ENCODE data around the gene PODXL2. TPM values are rescaled to one million over a fixed set of nuclear protein-coding genes. Genes with fewer than 3 reads are reported as not detected.
A peak's percentile ranks its signal among the peaks of the same experiment; 100 is the strongest.
"Not testable (repeated sequence)": the region's sequence is repeated elsewhere in the genome, so short reads cannot be mapped to it uniquely, and the experiment has no call there.

Gene PODXL2
- total RNA-seq, 2 donors from 2014 or later, result 0.43 to 1.8 TPM

DNA sequence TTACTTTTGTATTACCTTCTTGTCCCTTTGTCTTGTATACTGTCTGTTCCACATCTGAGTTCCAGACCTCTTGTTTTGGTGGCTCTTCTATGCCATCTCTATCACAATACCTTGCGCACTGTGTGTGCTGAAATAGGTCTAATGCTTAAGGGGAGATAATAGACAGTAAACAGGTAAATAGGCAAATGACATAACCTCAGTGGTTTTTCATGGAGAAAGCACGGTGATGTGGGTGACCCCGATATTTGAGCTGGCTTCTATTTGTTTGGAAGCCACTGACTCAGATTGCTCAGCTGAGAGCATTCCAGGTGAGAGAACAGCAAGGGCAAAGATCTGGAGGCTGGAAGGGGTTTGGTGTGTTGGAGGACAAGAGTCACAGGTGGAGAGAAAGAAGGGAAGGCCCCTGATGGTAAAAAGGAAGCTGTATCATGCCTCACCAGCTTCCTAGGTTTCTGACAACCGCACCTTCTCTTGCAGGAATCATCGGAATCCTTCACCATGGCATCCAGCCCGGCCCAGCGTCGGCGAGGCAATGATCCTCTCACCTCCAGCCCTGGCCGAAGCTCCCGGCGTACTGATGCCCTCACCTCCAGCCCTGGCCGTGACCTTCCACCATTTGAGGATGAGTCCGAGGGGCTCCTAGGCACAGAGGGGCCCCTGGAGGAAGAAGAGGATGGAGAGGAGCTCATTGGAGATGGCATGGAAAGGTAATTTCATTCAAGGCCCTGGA, 30.0 kb upstream of the PODXL2 start:
- DNase-seq (ENCODE audit: low spot score in 2 of 2), result no peak
- Mint-ChIP-seq H3K9me3 (no peaks in the 10 kb centered on the region), H3K36me3 (peaks cover 30 to 44% of the 10 kb centered on the region in 2 donors), H3K27ac (peak overlapping the region; percentile 93 to 99)
- no peak for ATAC-seq

DNA sequence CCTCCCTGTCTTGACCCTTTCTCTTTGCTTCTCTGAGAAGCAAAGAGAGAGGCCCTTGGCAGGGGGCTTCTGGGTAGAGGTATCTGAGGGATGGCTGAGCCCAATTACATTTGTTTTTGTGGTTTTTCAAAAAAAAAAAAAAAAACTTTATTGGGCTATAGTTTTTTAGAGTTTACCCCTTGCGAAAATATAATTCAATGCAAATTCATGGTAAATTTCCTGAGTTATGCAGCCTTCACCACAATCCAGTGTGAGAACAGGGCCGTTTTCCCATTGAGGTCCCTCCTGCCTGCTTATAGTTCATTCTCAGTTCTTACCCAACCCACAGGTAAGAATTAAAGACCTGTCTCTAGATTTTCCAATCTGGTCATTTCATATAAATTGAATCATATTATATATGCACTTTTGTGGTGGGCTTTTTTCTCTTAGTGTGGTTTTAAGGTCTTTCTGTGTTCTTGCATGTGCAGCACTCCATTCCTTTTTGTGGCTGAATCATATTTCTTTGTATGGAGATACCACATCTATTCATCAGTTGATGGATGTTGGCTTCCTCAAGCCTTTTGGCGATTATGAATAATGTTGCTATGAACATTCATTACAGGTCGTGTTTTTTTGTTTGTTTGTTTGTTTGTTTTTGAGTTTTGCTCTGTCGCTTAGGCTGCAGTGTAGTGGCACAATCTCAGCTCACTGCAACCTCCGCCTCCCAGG, 28.1 kb upstream of the PODXL2 start:
- DNase-seq (ENCODE audit: low spot score in 2 of 2) (no peak), ATAC-seq (no peak)
- H3K36me3 Mint-ChIP-seq, result peaks cover 38 to 52% of the 10 kb centered on the region in 2 donors
- H3K9me3 Mint-ChIP-seq, result no peaks in the 10 kb centered on the region
- H3K27ac Mint-ChIP-seq, result peak overlapping the region in 1 of 2 donors; percentile 57

DNA sequence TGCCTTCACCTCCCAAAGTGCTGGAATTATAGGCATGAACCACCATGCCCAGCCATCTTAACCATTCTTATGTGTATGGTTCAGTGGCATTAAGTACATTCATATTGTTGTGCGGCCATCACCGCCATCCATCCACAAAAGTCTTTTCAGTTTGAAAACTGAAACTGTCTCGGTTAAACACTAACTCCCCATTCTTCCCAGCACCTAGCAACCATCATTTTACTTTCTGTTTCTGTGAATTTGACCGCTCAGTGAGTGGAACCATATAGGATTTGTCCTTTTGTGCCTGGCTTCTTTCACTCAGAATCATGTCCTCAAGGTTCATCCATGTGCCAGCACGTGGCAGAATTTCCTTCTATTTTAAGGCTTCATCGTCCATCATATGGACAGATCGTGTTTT, 24.9 kb upstream of the PODXL2 start:
- Mint-ChIP-seq H3K36me3 (peaks cover 63 to 66% of the 10 kb centered on the region in 2 donors), H3K27ac (no peak overlapping the region), H3K9me3 (no peaks in the 10 kb centered on the region)
- ATAC-seq, result no peak
- DNase-seq (ENCODE audit: low spot score in 2 of 2), result no peak

- ATAC-seq (no peak), DNase-seq (ENCODE audit: low spot score in 2 of 2) (no peak)
- H3K36me3 Mint-ChIP-seq, result peaks cover 61 to 64% of the 10 kb centered on the region in 2 donors
- no peaks in the 10 kb centered on the region for H3K9me3 Mint-ChIP-seq
- no peak overlapping the region for H3K27ac Mint-ChIP-seq
Measured at GRCh38 chr3:127604546-127605165, 24.3 kb upstream of the PODXL2 start.

DNA sequence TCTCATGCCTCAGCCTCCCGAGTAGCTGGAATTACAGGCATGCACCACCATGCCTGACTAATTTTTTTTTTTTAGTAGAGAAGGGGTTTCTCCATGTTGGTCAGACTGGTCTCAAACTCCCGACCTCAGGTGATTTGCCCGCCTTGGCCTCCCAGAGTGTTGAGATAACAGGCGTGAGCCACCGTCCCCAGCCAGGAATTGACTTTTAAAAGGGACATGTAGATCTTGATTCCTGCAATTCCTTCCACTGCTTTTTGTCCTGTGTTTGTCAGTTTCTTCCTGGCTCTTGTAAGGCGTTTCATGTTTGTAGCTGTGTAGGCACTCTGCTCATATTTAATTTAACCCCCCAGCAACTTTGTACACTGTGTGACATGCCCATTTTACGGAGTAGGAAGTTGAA, 23.4 kb upstream of the PODXL2 start:
- not testable (repeated sequence) for H3K27ac Mint-ChIP-seq; DNase-seq (ENCODE audit: low spot score in 2 of 2); ATAC-seq; H3K9me3 Mint-ChIP-seq
- H3K36me3 Mint-ChIP-seq, result peaks cover 66 to 70% of the 10 kb centered on the region in 2 donors

DNA sequence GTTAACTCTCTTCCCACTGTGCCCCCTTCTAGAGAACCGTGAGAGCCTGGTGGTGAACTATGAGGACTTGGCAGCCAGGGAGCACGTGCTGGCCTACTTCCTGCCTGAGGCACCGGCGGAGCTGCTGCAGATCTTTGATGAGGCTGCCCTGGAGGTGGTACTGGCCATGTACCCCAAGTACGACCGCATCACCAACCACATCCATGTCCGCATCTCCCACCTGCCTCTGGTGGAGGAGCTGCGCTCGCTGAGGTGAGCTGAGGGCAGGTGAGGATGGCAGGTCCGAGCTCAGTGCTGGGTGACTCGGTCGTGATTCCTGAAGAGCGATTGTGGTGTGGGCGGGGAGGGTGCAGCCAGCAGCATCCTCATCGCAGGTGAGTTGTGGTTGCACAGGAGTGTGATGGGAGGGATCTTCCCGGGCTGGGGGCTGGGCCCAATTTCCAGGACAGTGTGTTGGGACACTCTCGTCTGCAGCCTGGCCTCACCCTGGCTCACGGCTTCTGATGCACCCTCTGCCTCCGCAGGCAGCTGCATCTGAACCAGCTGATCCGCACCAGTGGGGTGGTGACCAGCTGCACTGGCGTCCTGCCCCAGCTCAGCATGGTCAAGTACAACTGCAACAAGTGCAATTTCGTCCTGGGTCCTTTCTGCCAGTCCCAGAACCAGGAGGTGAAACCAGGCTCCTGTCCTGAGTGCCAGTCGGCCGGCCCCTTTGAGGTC, 22.7 kb upstream of the PODXL2 start:
- H3K36me3 Mint-ChIP-seq, result peaks cover 67 to 68% of the 10 kb centered on the region in 2 donors
- H3K9me3 Mint-ChIP-seq, result no peaks in the 10 kb centered on the region
- no peak overlapping the region for H3K27ac Mint-ChIP-seq
- DNase-seq (ENCODE audit: low spot score in 2 of 2) (no peak), ATAC-seq (no peak)

DNA sequence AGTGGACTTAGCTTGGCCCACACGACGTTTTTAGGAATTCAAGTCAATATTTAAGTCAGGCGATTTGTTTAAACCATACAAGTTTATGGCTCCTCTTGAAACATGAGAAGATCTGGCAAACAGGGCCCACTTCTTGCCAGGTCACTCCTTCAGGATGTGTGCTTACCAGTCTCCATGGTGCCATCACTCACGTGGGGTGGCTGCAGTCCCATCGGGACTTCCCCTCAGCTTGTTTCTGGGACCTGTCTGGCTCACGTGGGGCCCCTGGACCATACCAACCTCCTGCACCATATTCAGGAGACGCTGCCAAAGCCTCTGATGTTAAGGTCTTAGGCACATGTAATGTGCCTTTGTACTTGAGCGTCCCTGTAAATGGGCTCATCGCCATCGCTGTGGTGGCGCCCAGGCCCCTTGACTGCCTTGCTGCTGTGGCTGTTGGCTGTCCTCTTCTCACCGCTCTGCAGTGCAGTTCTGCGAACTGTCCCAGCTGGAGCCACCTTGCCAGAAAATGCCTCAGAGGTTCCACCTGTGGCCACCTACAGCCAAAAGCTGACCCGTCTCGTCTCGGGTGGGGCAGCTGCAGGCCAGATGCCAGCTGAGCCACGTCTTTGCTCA, 21.9 kb upstream of the PODXL2 start:
- Mint-ChIP-seq H3K27ac (no peak overlapping the region), H3K9me3 (no peaks in the 10 kb centered on the region), H3K36me3 (peaks cover 61 to 62% of the 10 kb centered on the region in 2 donors)
- ATAC-seq (no peak), DNase-seq (ENCODE audit: low spot score in 2 of 2) (no peak)

DNA sequence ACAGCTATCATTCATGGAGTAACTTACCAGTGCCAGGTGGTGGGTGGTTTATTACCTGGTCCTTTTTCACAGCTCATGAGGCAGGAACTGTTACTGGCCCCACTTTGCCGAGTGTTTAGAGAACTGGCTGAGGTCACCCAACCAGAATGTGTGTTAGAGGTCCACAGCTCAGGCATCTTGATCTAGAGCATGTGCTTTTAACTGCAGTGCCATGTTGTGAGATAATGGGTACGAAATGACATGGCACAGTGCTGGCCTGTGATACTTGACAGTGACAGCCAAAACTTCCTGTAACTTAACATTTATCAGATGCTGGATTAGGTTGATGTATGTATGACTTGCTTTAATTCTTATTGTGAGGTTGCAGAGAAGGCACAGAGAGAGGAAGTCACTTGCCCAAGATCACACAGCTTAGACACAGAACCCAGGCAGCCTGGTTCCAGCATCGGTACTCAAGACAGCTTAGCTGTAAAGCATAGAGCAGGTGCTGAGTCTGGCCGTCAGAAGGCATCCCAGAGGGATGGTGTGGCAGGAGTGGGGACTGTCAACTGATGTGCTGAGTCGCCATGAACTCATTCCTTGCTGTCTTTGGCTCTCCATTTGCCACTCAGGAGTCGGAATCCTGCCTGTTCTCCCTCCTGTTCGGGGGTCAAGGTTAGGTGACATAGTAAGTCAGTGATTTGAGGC, 21.2 kb upstream of the PODXL2 start:
- ATAC-seq (no peak), DNase-seq (ENCODE audit: low spot score in 2 of 2) (no peak)
- H3K27ac Mint-ChIP-seq, result no peak overlapping the region
- peaks cover 61 to 63% of the 10 kb centered on the region in 2 donors for H3K36me3 Mint-ChIP-seq
- H3K9me3 Mint-ChIP-seq, result no peaks in the 10 kb centered on the region

DNA sequence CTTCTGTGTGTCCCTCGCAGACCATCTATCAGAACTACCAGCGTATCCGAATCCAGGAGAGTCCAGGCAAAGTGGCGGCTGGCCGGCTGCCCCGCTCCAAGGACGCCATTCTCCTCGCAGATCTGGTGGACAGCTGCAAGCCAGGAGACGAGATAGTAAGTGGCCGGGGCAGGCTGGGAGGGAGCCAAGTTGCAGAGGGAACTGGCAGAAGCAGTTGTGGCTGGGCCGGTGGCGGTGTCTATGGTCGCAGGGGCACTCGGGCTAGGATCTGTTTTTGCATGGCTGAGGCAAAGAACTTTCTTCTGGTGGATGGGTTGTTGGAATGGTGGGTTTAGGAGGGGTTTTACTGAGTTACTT, 20.6 kb upstream of the PODXL2 start:
- Mint-ChIP-seq H3K27ac (peak overlapping the region in 1 of 2 donors; percentile 69), H3K36me3 (peaks cover 66 to 68% of the 10 kb centered on the region in 2 donors), H3K9me3 (no peaks in the 10 kb centered on the region)
- ATAC-seq, result no peak
- no peak for DNase-seq (ENCODE audit: low spot score in 2 of 2)

DNA sequence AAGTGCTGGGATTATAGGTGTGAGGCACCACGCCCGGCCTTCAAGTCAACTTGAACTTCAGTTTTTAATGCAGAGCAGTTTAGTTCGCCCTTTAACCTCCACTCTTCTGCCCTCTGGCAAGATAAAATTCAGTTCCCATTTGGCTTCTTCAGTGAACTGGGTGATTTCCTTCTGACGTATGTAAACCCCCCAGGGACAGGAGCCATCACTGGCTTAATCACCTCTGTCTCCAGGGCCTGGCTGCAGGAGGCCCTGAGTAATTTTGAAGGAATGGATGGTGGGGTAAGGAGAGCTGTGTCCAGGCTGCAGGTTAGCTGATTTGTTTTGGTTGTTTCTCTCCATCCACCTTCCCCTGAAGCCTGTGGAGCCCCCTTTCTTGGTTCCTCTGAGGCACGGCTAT, 18.9 kb upstream of the PODXL2 start:
- ATAC-seq, result no peak
- H3K36me3 Mint-ChIP-seq, result peaks cover 73 to 79% of the 10 kb centered on the region in 2 donors
- DNase-seq (ENCODE audit: low spot score in 2 of 2), result no peak
- peak overlapping the region in 1 of 2 donors; percentile 41 for H3K27ac Mint-ChIP-seq
- no peaks in the 10 kb centered on the region for H3K9me3 Mint-ChIP-seq

DNA sequence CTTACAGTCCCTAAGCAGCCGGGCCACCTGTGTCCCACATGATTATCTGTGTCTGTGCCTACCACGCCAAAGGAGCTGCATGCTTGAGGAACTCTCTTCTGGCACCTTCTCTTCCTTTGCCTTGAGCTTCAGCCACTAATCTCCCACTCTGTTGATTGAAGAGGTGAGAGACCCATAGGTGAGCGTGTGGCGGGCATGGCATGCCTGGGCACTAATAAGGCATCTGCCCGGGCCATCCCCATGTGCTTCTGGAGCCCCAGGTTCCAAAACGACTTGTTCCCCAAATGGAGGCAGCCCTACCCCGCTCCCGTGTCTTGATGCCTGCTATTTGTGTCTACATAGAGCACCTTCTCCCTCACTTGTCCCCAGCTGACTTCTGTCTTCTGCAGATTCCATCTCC, 17.7 kb upstream of the PODXL2 start:
- H3K36me3 Mint-ChIP-seq, result peaks cover 73 to 79% of the 10 kb centered on the region in 2 donors
- no peak overlapping the region for H3K27ac Mint-ChIP-seq
- DNase-seq (ENCODE audit: low spot score in 2 of 2) (no peak), ATAC-seq (no peak)
- no peaks in the 10 kb centered on the region for H3K9me3 Mint-ChIP-seq

DNA sequence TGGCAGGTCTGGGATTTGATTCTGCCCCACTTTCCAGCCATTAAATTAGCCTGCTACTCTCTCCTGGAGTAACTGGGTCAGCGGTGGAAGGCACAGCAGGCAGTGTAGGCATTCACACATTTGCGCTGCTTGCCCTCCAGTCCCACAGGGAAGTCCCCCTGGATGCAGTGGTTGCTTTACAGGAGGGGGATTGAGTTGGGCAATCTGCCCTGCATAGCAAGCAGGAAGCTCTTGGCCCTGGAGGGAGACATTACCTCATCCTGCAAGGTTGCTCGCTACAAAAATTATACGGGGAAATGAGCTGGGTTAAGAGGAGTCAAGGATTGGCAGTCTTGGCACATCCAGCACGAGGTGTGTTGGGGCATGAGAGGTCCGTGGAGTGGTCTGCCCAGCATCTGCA, 16.0 kb upstream of the PODXL2 start:
- no peaks in the 10 kb centered on the region for H3K9me3 Mint-ChIP-seq
- DNase-seq (ENCODE audit: low spot score in 2 of 2), result no peak
- ATAC-seq, result no peak
- H3K36me3 Mint-ChIP-seq, result peaks cover 70 to 80% of the 10 kb centered on the region in 2 donors
- no peak overlapping the region for H3K27ac Mint-ChIP-seq

DNA sequence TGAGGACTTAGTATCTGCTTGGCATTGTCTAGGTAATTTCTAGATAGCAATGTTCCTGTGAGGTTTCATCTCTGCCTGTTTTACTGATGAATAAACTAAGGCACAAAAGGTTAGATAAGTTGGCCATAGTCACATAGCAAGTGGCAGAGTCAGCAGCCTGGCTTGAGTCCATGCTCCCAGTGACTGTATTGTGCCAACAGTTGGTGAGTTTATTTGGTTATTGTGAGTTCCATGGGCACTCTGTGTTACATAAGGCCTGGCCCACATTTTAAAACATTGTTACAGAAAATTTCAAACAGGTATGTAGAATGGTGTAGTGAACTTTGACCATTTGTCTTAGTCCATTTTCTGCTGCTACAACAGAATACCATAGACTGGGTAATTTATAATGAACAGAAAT, 15.6 kb upstream of the PODXL2 start:
- Mint-ChIP-seq H3K36me3 (peaks cover 70 to 80% of the 10 kb centered on the region in 2 donors), H3K27ac (no peak overlapping the region), H3K9me3 (no peaks in the 10 kb centered on the region)
- ATAC-seq (no peak), DNase-seq (ENCODE audit: low spot score in 2 of 2) (no peak)

GRCh38 chr3:127614928-127615589, 13.9 kb upstream of the PODXL2 start:
- ATAC-seq (no peak), DNase-seq (ENCODE audit: low spot score in 2 of 2) (no peak)
- H3K27ac Mint-ChIP-seq, result no peak overlapping the region
- H3K36me3 Mint-ChIP-seq, result peaks cover 68 to 76% of the 10 kb centered on the region in 2 donors
- no peaks in the 10 kb centered on the region for H3K9me3 Mint-ChIP-seq

GRCh38 chr3:127615631-127616305, 13.2 kb upstream of the PODXL2 start:
- ATAC-seq, result no peak
- H3K27ac Mint-ChIP-seq, result no peak overlapping the region
- DNase-seq (ENCODE audit: low spot score in 2 of 2), result no peak
- peaks cover 61 to 73% of the 10 kb centered on the region in 2 donors for H3K36me3 Mint-ChIP-seq
- H3K9me3 Mint-ChIP-seq, result no peaks in the 10 kb centered on the region

Data from activated naive CD4-positive, alpha-beta T cell treated with anti-CD3 and anti-CD28 coated beads, Interleukin-2, amount 50 U/mL, for 72 hours (primary cell).